HUES6 (cell line): ENCODE results near the gene CDT1.

Source experiments
- H3K27ac ChIP-seq: 2 replicates; pipeline ENCODE4 v1.7.0; 2013; ENCODE audit warnings: low read depth, mild to moderate bottlenecking, low read length, inconsistent platforms
- H3K27me3 ChIP-seq: 2 replicates; pipeline ENCODE4 v1.6.1; 2013; ENCODE audit warnings: low read length; ENCODE audit not compliant: control insufficient read depth, insufficient read depth
- H3K36me3 ChIP-seq: 2 replicates; pipeline ENCODE4 v1.6.1; 2013; ENCODE audit warnings: low read length; ENCODE audit not compliant: control insufficient read depth, insufficient read depth
- H3K4me1 ChIP-seq: 2 replicates; pipeline ENCODE4 v1.6.1; 2013; ENCODE audit warnings: low read length; ENCODE audit not compliant: control insufficient read depth, insufficient read depth
- H3K4me3 ChIP-seq: 2 replicates; pipeline ENCODE4 v1.5.1; 2013; ENCODE audit warnings: low read depth, low read length
- H3K9ac ChIP-seq: one replicate; pipeline ENCODE4 v1.6.1; 2013; ENCODE audit warnings: mild to moderate bottlenecking, low read length
- H3K9me3 ChIP-seq: 2 replicates; pipeline ENCODE4 v1.6.1; 2013; ENCODE audit warnings: low read depth, low read length; ENCODE audit not compliant: control insufficient read depth, insufficient read depth

Gene CDT1

GRCh38 chr16:88798772-88799455 is 4.7 kb upstream of the CDT1 start:
- Histone ChIP-seq H3K36me3 (no peaks in the 10 kb centered on the region), H3K27me3 (no peaks in the 10 kb centered on the region), H3K4me1 (no peaks in the 10 kb centered on the region), H3K27ac (no peak overlapping the region), H3K9ac (no peak overlapping the region), H3K9me3 (no peaks in the 10 kb centered on the region), H3K4me3 (no peak overlapping the region)

GRCh38 chr16:88799569-88800276 is 3.9 kb upstream of the CDT1 start:
- peaks cover 2% of the 10 kb centered on the region; the same call in 1 of the 2 replicates for H3K36me3 ChIP-seq
- no peak overlapping the region for H3K9ac ChIP-seq
- no peaks in the 10 kb centered on the region for H3K9me3 ChIP-seq
- H3K4me1 ChIP-seq: no peaks in the 10 kb centered on the region
- H3K27ac ChIP-seq: no peak overlapping the region
- no peak overlapping the region for H3K4me3 ChIP-seq
- no peaks in the 10 kb centered on the region for H3K27me3 ChIP-seq

DNA sequence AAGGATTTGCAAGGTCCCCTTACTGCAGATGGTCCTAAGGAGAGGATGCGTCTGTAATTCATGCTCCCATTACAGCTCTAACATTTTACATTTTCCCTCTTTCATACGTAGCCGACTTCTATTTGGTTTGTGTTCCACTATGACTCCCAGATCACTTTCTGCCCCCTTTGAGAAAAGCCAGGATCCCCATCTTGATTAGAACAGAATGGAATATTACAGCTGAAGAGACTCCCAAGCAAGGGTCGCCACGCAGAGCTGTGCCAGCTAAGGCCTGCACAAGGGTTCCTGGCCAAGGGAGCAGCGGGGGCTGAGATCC is 3.4 kb upstream of the CDT1 start:
- no peak overlapping the region for H3K9ac ChIP-seq
- H3K4me1 ChIP-seq: no peaks in the 10 kb centered on the region
- H3K36me3 ChIP-seq: peaks cover 7% of the 10 kb centered on the region
- no peak overlapping the region for H3K4me3 ChIP-seq
- no peaks in the 10 kb centered on the region for H3K9me3 ChIP-seq
- H3K27ac ChIP-seq: no peak overlapping the region
- no peaks in the 10 kb centered on the region for H3K27me3 ChIP-seq

DNA sequence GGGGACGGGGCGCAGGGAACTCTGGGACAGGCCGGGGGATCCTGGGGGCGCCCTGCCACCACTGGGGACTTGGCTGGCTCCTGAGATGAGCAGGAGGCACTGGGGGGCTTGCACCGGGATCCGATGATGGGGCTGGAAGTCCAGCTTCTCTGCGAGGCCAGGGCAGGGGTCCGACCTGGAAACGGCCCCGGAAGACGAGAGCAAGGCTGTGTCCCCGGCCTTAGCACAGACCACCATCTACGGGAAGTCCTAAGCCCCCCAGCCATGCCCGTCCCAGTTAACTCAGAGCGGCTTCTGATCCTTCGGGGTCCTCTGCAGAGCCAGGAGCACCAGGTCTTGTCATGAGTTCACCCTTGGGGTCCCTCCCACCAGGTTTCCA is 573 bp downstream of the CDT1 start:
- Histone ChIP-seq H3K27ac (0 out of 2 replicates have a peak overlapping the region, but pooled peaks have one; percentile 29), H3K4me1 (no peaks in the 10 kb centered on the region), H3K9ac (peak overlapping the region; percentile 91), H3K36me3 (peaks cover 45% of the 10 kb centered on the region), H3K4me3 (peak overlapping the region; percentile 88), H3K9me3 (no peaks in the 10 kb centered on the region), H3K27me3 (no peaks in the 10 kb centered on the region)

- Histone ChIP-seq H3K27ac (0 out of 2 replicates have a peak overlapping the region, but pooled peaks have one; percentile 29), H3K9ac (peak overlapping the region; percentile 91), H3K27me3 (no peaks in the 10 kb centered on the region), H3K9me3 (no peaks in the 10 kb centered on the region), H3K4me1 (0 out of 2 replicates have a peak, but pooled peaks cover under 1% of the 10 kb centered on the region), H3K4me3 (peak overlapping the region; percentile 88), H3K36me3 (peaks cover 51% of the 10 kb centered on the region)
These were observed 1.2 kb downstream of the CDT1 start for GRCh38 chr16:88804552-88805339.

DNA sequence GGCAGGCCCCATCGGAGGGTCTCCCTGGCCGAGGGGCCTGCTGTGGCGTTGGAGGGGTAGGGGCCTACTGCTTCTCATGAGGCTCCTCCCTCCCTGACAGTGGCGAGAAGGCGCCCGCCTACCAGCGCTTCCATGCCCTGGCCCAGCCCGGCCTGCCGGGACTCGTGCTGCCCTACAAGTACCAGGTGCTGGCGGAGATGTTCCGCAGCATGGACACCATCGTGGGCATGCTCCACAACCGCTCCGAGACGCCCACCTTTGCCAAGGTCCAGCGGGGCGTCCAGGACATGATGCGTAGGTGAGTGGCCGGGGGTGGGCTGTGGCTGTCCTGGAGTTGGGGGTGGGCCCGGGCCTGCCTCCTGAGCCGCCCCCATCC is 1.7 kb downstream of the CDT1 start:
- Histone ChIP-seq H3K4me3 (peak overlapping the region; percentile 88), H3K4me1 (peaks cover 6% of the 10 kb centered on the region), H3K27ac (no peak overlapping the region), H3K9me3 (no peaks in the 10 kb centered on the region), H3K9ac (peak overlapping the region; percentile 91), H3K27me3 (no peaks in the 10 kb centered on the region), H3K36me3 (peaks cover 57% of the 10 kb centered on the region)

DNA sequence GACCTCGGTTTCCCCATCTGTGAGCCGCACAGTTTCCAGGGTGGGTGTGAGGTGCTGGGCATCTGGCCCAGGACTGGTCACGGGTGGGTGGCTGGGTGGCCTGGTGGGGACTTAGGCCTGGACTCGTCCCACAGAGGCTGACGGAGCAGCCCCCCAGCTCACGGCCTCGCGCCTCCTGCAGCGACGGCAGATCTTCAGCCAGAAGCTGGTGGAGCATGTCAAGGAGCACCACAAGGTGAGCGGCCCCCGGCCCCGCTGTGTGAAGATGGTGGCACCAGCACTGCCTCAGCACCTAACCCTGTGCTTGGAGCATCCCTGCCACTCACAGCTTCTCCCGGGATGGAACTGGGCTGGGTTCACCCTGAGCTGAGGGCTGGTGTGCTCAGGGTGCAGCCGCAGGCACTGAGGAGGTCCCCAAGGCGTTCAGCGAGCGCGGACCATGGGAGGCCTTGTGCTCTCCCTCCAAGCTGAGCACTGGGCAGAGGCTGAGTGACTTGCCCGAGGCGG is 2.4 kb downstream of the CDT1 start:
- Histone ChIP-seq H3K9ac (peak overlapping the region; percentile 25), H3K4me1 (peaks cover 12% of the 10 kb centered on the region), H3K9me3 (no peaks in the 10 kb centered on the region), H3K36me3 (peaks cover 61% of the 10 kb centered on the region), H3K27ac (no peak overlapping the region), H3K4me3 (no peak overlapping the region), H3K27me3 (no peaks in the 10 kb centered on the region)

- Histone ChIP-seq H3K9ac (peak overlapping the region; percentile 25), H3K9me3 (no peaks in the 10 kb centered on the region), H3K36me3 (peaks cover 61% of the 10 kb centered on the region), H3K4me3 (no peak overlapping the region), H3K4me1 (peaks cover 14% of the 10 kb centered on the region), H3K27me3 (no peaks in the 10 kb centered on the region), H3K27ac (no peak overlapping the region)
These were observed 3.0 kb downstream of the CDT1 start for GRCh38 chr16:88806491-88807111.

- Histone ChIP-seq H3K36me3 (peaks cover 61% of the 10 kb centered on the region), H3K9me3 (no peaks in the 10 kb centered on the region), H3K9ac (no peak overlapping the region), H3K27me3 (no peaks in the 10 kb centered on the region), H3K27ac (no peak overlapping the region), H3K4me3 (no peak overlapping the region), H3K4me1 (peaks cover 14% of the 10 kb centered on the region)
These were observed 3.6 kb downstream of the CDT1 start for GRCh38 chr16:88807142-88807625.

- H3K9me3 ChIP-seq: no peaks in the 10 kb centered on the region
- H3K4me1 ChIP-seq: peaks cover 14% of the 10 kb centered on the region
- no peak overlapping the region for H3K27ac ChIP-seq
- H3K4me3 ChIP-seq: no peak overlapping the region
- peaks cover 61% of the 10 kb centered on the region for H3K36me3 ChIP-seq
- no peak overlapping the region for H3K9ac ChIP-seq
- H3K27me3 ChIP-seq: no peaks in the 10 kb centered on the region
These were observed 4.3 kb downstream of the CDT1 start for GRCh38 chr16:88807626-88808453.
